Measurements from ENCODE around the gene ABLIM2.
"Not testable (repeated sequence)": the region's sequence is repeated elsewhere in the genome, so short reads cannot be mapped to it uniquely, and the experiment has no call there.

The ABLIM2 gene

DNA sequence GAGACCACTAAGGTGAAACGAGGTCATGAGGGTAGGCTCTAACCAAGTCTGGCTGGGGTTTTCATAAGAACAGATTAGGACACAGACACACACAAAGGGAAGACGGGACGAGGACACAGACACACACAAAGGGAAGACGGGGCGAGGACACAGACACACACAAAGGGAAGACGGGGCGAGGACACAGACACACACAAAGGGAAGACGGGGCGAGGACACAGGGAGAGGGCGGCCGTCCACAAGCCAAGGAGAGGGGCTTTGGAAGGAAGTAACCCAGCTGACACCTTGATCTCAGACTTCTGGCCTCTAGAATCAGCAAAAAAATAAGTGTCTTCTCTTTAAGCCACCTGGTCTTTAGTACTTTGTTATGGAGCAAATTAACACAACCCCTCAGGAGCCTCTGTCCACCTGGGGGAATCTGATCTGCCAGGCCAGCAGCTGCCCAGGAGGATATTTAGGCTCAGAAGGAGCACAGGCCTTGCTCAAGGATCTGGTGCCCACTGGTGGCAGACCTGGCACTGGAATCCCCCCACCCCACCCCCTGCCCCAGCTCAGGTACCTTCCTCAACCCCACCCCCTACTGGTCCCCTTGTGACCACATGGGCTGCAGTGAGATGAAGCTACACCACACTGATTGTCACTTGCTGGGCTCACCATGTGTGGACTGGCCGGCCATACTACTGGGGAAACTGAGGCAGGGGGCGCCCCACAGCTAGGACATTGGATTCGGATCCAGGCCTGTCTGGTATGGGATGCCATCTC, 2.8 kb downstream of the ABLIM2 start:
- DNase-seq: no peak

DNA sequence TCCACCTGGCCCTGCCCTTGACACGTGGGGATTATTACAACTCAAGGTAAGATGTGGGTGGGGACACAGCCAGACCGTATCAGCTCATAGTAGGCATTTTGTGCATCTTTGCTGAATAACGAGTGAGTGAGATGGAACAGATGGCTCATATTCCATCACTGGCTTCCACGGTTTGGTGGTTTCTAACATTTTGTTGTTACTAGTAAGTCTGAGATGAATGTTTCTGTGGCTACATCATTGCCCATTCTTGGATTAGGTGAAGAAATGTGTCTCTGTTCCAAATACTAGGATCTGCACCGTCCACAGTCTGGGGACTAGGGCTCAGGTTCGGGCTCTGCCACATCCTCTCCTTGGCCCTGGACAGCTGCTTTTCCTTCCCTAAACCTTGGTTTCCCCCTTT, 3.6 kb downstream of the ABLIM2 start:
- no peak for DNase-seq

DNA sequence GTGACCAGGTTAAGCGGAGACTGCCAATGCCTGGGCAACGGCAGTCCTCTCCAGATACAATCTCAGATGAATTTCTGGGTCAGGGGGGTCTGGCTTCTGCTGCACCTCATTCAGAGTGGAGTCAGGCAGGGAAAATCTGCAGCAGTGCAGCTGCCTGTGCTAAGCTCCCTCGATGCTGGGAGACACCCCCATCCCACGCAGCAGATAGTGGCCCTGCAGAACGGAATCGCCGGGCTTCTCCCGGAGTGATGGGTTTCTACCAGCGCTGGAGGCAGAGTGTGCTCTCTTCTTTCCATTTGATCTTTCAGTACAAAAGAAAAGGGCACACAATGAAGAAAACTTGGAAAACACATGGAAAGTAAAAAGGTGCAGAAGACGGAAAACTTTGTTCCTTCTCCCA, 5.2 kb downstream of the ABLIM2 start:
- no peak for DNase-seq

DNA sequence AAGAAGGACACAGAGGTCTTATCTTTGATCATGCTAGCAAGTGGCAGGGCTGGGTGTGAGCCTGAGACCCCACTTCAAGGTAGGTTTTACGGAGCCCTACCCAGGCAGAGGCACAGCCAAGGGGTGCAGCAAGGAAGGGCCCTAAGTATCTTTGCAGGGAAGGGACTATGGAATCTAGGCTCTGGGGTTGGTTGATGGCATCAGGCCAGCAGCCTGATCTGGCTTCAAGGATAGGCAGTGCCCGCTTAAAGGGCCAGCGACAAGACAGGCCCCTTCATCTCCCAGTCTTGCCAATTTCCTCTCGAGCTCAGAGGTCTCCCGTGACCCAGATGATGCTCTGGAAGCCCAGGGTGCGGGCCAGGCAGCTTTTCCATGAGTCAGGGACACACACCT, 5.8 kb downstream of the ABLIM2 start:
- no peak for DNase-seq

DNA sequence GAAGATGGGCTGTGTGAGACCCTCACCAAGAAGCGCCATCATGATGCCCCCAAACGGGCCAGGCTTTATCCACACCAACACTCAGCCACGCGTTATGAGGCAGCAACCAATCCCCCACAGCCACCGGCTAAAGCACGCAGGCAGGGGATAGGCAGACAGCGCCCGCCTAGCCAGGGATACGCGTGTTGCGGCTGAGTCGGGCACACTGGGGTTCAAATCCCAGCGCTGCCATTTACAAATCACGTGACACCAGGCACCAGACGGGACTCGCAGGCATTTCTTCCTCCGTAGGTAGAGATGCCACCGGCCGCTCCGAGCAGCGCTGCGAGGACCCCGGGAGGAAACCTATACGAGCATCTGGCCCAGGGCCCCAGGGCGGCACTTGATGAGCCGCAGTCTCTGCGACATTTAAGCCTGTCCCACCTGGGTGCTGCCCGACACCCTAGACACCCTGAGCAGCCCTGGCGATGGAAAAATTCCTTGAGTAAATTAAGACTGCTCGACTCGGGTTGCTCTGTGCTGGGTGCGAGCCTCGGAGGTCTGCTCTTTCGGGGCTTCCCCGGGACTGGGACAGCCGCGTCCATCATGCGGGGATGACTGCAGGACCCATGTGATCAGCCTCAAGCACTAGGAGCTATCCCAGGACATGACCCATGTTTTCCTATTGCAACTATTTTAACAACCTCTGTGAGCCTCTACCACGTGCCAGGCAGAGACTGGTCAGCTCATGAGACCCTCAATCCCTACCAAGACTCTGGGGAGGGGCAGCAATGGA, 6.3 kb downstream of the ABLIM2 start:
- DNase-seq: no peak

DNA sequence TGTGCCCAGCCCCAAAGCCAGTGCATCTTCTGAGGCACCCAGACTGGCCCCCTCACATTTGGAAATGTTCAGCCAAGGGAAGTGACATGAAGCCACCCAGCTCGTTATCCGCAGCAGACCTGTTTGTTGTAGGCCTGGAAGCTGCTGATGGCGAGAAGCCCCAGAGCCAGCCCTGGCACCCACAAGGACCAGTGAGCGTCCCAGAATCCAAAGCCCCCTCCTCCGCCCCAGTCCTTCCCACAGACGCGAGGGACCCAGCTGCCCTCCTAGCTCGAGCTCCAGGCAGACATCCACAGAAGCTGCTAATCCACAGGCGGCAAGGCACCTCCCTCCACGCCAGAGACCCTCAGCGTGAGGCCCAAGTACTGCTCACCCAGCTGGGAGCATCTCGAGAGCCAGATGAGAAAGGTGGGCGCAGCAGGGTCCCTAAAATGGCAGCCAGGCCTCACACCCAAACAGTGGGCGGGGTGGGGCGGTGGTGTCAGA, 7.4 kb downstream of the ABLIM2 start:
- DNase-seq: no peak

DNA sequence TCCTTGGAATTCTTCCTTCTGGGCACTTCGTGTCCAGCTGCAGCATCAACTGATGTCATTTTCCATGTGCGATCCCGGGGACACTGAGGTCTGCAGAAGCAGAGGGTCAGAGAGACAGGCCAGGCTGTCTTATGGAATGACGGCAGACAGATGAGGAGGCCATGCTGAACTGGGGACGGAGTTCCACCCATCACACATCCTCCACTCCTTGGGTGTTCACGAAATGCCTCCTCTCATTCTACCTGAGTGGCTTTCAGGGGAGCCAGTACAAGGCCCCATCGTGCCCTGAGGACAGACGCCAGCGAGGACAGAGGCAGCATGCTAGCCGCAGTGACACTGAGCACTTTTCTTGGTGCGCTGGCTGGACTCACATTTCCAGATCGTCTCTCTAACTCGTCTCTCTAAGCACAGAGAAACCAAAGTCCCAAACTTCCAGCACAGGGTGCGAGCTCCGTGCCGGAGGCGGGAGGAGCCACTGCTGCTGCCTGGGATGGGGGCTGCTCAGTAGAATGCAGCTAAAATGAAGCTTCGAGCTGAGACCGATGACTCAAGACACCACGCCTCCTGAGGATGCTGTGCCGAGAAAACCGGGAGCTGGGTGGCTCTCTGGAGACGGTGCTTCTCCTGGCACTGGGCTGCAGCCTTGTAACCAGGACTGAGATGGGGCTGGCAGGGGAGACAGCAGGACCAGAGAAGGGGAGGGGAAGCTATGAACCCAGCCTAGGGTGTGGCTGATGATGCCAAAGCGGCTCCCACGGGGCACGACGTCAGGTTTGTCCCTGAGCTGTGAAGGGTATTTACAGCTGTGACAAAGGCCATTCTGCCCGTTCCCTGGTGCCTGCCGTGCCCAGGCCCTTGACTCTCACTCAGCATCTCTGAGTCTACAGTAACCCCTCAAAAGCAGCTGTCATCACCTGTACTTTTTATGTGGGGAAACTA, 8.2 kb downstream of the ABLIM2 start:
- DNase-seq: no peak

DNA sequence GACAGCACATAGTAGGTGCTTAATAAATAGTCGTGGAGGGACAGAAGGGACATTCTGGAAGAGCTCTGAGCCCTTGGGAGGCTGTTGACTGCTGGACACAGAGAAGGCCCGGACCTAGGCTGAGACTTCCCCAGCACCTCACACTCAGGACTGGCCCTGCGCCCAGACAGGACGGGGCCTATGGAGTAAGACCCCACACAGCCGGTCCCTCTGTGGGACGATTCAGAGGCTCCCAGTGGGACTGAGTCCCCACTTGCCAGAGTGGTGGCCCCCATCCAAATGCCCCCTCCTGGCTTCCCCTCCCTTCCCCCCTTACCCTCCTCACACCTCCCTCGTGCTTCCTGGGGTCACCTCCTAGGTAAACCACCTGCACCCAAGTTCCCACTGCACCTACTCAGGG, 8.9 kb downstream of the ABLIM2 start:
- no peak for DNase-seq

DNA sequence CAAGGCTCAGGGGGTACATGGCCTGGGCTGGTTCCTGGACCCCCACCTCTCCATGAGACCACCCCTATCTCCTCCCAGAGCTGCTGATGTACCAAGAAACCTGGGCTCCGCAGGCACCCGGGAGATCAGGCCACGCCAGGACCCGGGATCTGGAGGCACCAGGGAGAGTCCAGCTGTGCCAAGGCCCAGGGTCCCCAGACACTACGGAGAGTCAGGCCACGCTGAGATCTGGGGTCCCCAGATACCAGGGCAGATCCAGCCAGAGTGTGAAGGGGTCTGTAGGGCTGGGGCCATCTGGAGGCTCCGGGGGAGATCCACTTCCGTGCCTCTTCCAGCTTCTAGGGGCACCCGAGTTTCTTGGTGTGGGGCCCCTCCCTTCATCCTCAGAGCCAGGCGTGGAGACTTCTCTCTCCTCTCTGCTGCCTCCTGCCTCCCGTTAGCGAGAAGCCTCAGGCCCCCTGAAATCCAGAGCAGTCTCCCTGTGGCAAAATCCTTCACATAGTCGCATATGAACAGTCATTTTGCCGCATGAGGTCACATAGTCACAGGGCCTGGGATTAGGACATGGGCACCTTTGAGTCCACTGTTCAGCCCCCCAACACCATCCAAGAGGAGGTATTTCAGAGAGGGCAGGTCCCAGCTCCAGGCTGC, 9.7 kb downstream of the ABLIM2 start:
- no peak for DNase-seq

DNA sequence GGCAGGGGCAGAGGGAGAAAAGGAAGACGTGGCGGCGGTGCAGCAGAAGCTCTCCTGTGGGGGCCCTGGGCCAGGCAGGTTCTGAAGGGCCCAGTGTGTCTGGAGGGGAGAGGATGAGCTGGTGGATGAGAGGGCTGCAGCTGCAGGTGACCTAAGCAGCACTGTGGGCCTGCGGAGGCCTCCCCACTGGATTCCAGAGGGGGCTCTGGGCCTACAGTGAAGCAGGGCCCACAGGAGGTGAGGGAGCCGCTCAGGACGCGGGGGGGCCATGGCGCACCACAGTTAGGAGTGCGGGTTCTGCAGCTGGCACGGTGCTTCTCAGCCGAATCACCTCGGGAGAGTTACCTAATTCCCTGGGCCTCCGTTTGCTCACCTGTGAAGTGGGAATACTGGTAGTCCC, 10.5 kb downstream of the ABLIM2 start:
- no peak for DNase-seq

DNA sequence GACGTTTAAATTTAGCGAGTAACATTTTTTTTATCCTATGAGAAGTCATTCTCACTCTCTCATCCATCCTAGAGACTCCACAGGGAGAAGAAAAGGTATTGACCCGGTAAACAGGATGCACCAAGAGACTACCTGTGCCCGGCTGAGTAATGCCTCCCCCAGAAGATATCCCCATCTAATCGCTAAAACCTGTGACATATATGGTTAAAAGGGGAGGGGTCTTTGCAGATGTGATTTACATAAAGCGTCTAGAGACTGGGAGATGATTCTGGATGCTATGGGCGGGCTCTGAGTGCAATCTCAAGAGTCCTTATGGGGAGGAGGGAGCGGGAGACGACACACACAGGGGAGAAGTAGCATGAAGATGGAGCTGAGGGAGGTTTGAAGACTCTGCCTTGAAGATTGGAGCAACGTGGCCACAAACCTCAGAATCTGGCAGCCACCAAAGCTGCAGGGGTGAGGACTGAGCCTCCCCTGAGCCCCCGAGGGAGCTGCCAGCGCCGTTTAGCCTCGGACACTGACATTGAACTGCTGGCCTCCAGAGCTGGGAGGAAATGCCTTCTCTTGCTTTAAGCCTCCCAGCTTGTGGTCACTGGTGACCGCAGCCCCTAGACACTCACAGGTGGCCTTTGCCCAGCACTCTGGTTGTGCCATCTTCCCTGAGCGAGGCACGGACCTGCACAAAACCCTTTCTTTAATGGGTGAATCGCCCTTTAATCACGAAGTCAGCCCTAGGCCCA, 11.2 kb downstream of the ABLIM2 start:
- DNase-seq: no peak

DNA sequence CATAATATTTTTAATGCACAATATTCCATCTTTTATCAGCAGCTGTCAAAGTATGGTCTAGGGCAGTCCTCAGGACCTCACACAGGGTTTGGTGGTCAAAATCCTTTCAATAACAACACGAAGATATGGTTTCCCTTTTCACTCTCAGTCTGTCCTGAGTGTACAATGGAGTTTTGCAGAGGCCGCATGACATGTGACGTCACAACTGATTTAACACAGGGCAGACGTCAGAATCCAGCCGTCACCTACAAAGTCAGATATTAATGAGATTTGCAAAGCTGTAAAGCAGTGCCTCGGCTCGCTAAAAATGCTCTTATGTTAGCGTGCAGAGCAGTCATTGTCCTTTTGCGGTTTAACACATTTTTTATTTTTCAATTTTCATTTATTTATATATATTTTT, 12.5 kb downstream of the ABLIM2 start:
- no peak for DNase-seq

DNA sequence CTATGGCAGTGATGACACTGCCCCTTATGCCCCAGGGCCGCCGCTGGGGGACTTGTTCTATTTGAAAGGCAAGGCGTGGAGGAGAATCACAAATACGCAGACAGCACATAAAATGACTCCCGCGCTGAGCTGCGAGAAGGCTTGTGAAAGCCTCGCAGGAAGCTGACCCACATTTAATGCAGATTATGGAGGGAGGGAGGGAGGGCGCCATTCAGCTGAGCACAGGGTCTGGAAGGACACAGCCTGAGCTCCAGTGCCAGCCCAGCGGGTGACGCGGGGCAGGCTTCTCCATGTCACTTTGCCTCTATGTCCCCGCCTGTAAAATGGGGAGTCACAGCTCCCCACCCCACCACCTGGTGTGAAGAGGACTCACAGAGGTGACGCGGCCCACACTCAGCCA, 14.3 kb downstream of the ABLIM2 start:
- DNase-seq: no peak

DNA sequence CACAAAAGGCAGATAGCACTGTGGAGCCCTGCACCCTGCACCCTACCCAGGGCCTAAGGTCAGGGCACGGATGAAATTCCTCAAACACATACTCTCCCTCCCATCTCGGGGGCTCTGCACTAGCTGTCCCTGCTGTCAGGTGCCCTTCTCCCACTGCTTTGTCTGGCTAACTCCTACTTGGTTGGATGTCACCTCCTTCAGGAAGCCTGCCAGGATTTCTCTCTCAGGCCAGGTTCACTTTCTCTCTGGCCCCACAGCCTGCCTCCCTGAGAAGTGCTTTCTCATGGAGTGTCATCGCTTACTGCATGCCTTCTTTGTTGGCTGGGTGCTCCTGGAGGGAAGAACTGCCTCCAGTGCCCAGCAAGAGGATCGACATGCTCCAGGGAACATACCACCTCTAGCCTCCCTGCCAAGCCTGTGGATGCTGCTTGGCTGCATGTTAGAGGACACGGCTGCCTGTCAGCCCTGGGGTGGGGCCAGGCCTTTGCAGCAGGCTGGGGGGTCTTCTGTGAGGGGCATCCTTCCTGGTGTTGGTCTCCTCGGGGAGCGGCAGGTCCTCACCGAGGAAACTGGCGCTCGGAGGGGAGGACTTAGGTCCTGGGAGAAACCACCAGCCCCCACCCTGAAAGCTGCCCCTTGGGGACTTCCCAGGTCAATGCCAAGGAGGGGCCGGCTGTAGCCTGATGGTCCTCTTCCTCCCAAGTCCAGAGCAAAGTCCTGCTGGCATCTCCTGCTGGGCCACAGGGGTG, 15.0 kb downstream of the ABLIM2 start:
- no peak for DNase-seq

DNA sequence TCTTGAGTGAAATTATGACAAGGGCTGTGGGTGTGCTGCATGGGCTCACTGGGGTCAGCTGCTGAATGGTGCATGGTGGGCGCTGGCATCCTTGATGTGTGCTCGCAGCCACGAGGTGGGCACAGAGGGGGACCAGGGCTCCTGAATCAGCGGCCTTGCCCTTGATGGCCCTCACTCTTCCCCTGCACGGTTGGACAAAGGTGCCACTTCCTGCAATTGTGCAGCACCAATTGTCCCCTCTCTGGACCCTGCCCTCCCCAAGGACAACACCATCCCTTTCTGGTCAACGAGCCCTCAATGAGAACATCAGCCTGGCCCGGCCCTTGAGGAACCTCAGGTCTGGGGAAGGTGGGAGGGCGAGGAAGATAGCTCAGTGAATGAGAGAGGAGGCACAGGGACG, 16.1 kb downstream of the ABLIM2 start:
- DNase-seq: no peak

DNA sequence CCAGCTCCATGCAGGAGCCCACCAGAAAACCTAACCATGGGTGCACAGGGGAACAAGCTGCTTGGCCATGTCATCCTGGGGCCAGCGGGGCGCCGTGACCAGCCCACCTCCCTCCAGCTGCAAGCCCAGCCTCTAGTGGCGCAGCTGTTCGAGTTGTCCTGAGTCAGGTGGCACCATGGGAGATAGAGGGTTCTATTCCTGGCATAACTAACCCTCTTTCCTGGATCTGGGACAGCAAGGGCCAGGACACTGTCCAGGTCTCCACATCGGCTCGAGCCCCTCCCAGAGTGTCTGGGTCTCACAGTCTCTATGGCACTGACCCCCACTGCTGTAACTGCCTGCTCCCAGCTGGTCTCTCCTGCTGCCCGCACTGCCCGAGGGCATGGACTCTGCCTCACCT, 16.7 kb downstream of the ABLIM2 start:
- no peak for DNase-seq

DNA sequence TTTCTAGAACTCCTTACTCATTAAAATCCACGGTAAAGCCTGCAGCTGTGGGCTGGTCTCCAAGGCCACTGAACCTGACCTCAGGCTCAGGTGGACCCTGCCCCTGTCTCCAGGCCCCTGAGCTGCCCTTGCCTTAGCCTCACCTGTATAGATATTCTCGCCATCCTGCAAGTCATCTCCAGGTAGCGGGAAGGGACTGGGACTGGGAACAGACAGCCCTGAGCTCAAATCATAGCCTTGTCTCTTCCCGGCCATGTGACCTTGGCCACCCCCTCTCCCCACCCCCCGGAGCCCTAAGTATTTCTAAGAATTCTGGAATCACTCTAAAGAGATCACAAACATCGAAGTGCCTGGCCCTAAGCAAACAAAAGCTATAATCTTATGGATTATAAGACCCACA, 17.7 kb downstream of the ABLIM2 start:
- DNase-seq: no peak

DNA sequence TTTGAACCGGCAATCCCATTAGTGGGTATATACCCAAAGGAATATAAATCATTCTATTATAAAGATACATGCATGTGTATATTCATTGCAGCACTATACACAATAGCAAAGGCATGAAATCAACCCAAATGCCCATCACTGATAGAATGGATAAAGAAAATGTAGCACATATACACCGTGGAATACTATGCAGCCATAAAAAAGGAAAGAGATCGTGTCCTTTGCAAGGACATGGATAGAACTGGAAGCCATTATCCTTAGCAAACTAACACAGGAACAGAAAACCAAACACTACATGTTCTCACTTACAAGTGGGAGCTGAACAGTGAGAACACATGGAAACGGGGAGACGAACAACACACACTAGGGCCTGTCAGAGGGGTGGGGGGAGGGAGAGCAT, 18.9 kb downstream of the ABLIM2 start:
- not testable (repeated sequence) for DNase-seq

DNA sequence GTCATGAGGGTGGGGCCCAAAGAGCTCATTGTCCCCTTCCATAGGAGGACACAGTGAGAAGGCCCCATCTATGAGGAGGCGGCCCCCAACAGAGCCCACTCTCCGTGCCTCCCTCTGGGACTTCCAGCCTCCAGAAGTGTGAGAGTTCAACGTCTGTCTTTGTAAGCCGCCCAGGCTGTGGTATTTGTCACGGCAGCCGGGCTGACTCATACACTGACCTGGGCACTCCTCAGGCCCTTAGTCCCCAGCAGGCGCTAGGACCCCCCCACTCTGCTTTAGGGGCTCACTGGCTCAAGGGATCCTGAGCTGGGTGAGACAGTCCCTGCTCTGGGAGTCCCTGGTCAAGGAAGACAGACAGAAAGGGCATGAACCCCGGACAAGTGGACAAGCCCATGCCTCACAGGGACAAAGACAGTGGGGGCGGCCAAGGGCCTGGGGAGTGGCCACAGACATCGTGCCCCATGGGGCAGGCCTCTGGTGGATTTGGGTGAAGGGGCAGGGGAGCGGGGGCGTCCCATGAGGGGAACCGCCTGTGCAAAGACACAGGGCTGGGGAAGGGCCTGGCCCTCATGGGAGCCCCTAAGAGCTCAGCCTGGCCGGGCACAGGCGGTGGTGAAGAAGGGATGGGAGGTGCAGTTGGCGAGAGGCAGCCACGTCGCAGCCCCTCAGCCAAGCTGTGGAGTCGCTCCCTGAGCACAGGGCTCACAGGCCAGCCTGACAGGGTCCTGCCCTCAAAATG, 21.5 kb downstream of the ABLIM2 start:
- DNase-seq: no peak

DNA sequence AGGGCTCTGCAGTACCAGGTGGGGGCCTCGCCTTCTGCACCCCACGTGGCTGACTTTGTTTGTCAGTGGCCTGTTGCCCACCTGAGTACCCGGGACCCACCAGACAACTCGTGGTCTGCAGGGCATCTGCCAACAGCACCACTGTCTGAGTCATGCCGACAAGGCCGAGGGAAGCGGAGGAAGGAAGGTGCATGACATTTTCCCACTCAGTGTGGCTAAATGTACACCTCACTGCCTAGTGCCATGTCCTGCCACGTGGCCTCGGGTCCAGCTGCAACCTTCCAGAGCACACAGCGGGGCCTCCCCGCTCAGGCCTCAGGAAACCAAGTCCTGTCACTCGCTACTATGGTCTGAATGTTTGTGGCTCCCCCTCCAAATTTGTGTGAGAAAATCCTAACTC, 22.1 kb downstream of the ABLIM2 start:
- DNase-seq: no peak

DNA sequence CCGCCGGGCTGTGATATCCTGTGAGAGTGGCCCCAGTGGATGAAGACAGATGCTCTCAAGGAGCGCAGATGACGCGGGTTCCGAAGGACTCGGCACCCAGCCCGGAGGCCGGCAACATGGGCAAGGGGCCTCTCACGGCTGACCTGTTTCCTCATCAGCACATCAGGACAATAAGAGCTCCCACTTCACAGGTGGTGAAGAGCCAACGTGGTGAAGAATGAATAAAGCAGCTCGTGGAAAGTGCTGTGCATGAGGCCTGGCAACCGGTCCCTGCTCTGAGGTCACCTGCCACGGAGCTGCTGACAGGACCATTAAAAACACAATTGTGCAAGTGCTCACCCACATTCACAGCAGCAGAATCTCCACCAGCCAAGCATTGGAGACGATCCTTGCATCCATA, 22.9 kb downstream of the ABLIM2 start:
- no peak for DNase-seq

Data from NK-92 treated with Interleukin-12 subunit alpha and Interleukin-12 subunit beta, amount 100 ng/mL, for 24 hours (cell line).